ENCODE results near the gene SUN5. TPM values are rescaled to one million over a fixed set of nuclear protein-coding genes. Genes with fewer than 3 reads are reported as not detected.

The SUN5 gene
- total and polyA plus RNA-seq, 2 donors (not counting 1 experiment from before 2014, with no cell fraction given) = not detected

- Histone ChIP-seq H4K20me1 (ENCODE audit: control insufficient read depth, insufficient read depth, low read length, poor library complexity, severe bottlenecking) (no peaks in the 10 kb centered on the region), H3K79me2 (ENCODE audit: control insufficient read depth, insufficient read depth, low read length) (no peaks in the 10 kb centered on the region), H2AFZ (ENCODE audit: insufficient read depth, low read depth, low read length, poor library complexity, severe bottlenecking) (no peak overlapping the region), H3K27ac (ENCODE audit: low read length in 2 of 2) (no peak overlapping the region), H3K4me3 (ENCODE audit: control extremely low read depth in 1 of 5, extremely low read depth in 1 of 5, insufficient read depth in 1 of 5, low read depth in 2 of 5, low read length in 4 of 5) (no peak overlapping the region), H3K27me3 (replicated peaks in 1 of 4; ENCODE audit: control extremely low read depth in 1 of 4, control insufficient read depth in 3 of 4, insufficient read depth in 4 of 4, low read length in 3 of 4) (no peaks in the 10 kb centered on the region), H3K36me3 (replicated peaks in 1 of 2; ENCODE audit: control extremely low read depth in 1 of 2, control insufficient read depth in 1 of 2, extremely low read depth in 1 of 2, insufficient read depth in 2 of 2, low read length in 1 of 2) (no peaks in the 10 kb centered on the region), H3K4me2 (replicated peaks; ENCODE audit: low read depth, low read length, poor library complexity, severe bottlenecking) (no peak overlapping the region), H3K9ac (ENCODE audit: low read length) (no peak overlapping the region), H3K4me1 (ENCODE audit: control insufficient read depth in 2 of 2, insufficient read depth in 2 of 2, low read length in 2 of 2) (no peaks in the 10 kb centered on the region), H3K9me3 (ENCODE audit: control extremely low read depth in 1 of 3, control insufficient read depth in 2 of 3, insufficient read depth in 1 of 3, low read length in 2 of 3) (peaks cover 0 to 14% (median 4%) of the 10 kb centered on the region in 3 donors)
- H3K27ac Mint-ChIP-seq = no peak overlapping the region
- no peak for TF ChIP-seq EZH2 (IDR thresholded peaks at IDR 0.05; ENCODE audit: borderline replicate concordance, insufficient read depth, low read depth, low read length, poor library complexity, severe bottlenecking)
- no peak for TF ChIP-seq CTCF (IDR thresholded peaks at IDR 0.05)
- DNase-seq (no peak), ATAC-seq (ENCODE audit: low read depth) (no peak)
- peaks cover 4% of the 10 kb centered on the region for H3K9me3 Mint-ChIP-seq (ENCODE audit: insufficient read depth)
- ChIA-PET CTCF (no interaction called here), POLR2A (no interaction called here)
- intact Hi-C loops (cut with micrococcal nuclease) = no loop called here
- no peaks in the 10 kb centered on the region for H3K4me1 Mint-ChIP-seq
- WGBS (ENCODE audit: insufficient coverage) = 68% methylated on average over 5 of the region's 5 CpGs
- H3K4me3 Mint-ChIP-seq = no peak overlapping the region
- H3K27me3 Mint-ChIP-seq = peaks cover 19% of the 10 kb centered on the region
These were observed 33.2 kb upstream of the SUN5 start for GRCh38 chr20:33037456-33037855.

GRCh38 chr20:33034901-33035492 lies 30.8 kb upstream of the SUN5 start:
- WGBS (ENCODE audit: insufficient coverage) = 88% methylated on average over 5 of the region's 6 CpGs
- Mint-ChIP-seq H3K9me3 (ENCODE audit: insufficient read depth) (peaks cover 4% of the 10 kb centered on the region), H3K4me3 (no peak overlapping the region), H3K27ac (no peak overlapping the region), H3K4me1 (no peaks in the 10 kb centered on the region), H3K27me3 (peaks cover 19% of the 10 kb centered on the region)
- Histone ChIP-seq H3K4me2 (replicated peaks; ENCODE audit: low read depth, low read length, poor library complexity, severe bottlenecking) (no peak overlapping the region), H3K9ac (ENCODE audit: low read length) (no peak overlapping the region), H3K79me2 (ENCODE audit: control insufficient read depth, insufficient read depth, low read length) (no peaks in the 10 kb centered on the region), H2AFZ (ENCODE audit: insufficient read depth, low read depth, low read length, poor library complexity, severe bottlenecking) (no peak overlapping the region), H3K36me3 (replicated peaks in 1 of 2; ENCODE audit: control extremely low read depth in 1 of 2, control insufficient read depth in 1 of 2, extremely low read depth in 1 of 2, insufficient read depth in 2 of 2, low read length in 1 of 2) (no peaks in the 10 kb centered on the region), H3K4me3 (ENCODE audit: control extremely low read depth in 1 of 5, extremely low read depth in 1 of 5, insufficient read depth in 1 of 5, low read depth in 2 of 5, low read length in 4 of 5) (no peak overlapping the region), H3K4me1 (ENCODE audit: control insufficient read depth in 2 of 2, insufficient read depth in 2 of 2, low read length in 2 of 2) (no peaks in the 10 kb centered on the region), H3K9me3 (ENCODE audit: control extremely low read depth in 1 of 3, control insufficient read depth in 2 of 3, insufficient read depth in 1 of 3, low read length in 2 of 3) (peaks cover 0 to 8% (median 4%) of the 10 kb centered on the region in 3 donors), H3K27ac (ENCODE audit: low read length in 2 of 2) (no peak overlapping the region), H3K27me3 (replicated peaks in 1 of 4; ENCODE audit: control extremely low read depth in 1 of 4, control insufficient read depth in 3 of 4, insufficient read depth in 4 of 4, low read length in 3 of 4) (peaks cover 0 to 4% (median 0%) of the 10 kb centered on the region in 4 experiments), H4K20me1 (ENCODE audit: control insufficient read depth, insufficient read depth, low read length, poor library complexity, severe bottlenecking) (no peaks in the 10 kb centered on the region)
- ATAC-seq (ENCODE audit: low read depth) (no peak), DNase-seq (no peak)
- POLR2A ChIA-PET = no interaction called here
- CTCF ChIA-PET = no interaction called here
- TF ChIP-seq CTCF (IDR thresholded peaks at IDR 0.05) (no peak), EZH2 (IDR thresholded peaks at IDR 0.05; ENCODE audit: borderline replicate concordance, insufficient read depth, low read depth, low read length, poor library complexity, severe bottlenecking) (no peak)
- intact Hi-C loops (cut with micrococcal nuclease) = no loop called here

All from B cell (primary cell).